Transverse colon (tissue), 4 donors: ENCODE measurements around the gene USP53.
"Not testable (repeated sequence)": the region's sequence is repeated elsewhere in the genome, so short reads cannot be mapped to it uniquely, and the experiment has no call there.

Source experiments
- POLR2A ChIP-seq: fragments of 450-650 bp; IDR thresholded peaks from one replicate; pipeline ENCODE4 v1.6.1; 2016; ENCODE audit warnings: antibody characterized with exemption, mild to moderate bottlenecking, moderate library complexity
- POLR2AphosphoS5 ChIP-seq, 3 donors: sonication (generic); formaldehyde crosslinking; IDR thresholded peaks; one replicate each; pipeline ENCODE4 v1.6.1; 2016; ENCODE audit warnings: antibody characterized with exemption in 3 of 3
- TF ChIP-seq, protein P1 (sequence below), 5 experiments: fragments of 200-600 bp in 3 of 5; fragments of 450-650 bp in 2 of 5; sonication (generic) in 3 of 5; IDR thresholded peaks; 1 replicate in 2 of 5; 2 replicates in 3 of 5; pipeline ENCODE4 v1.5.1; 2016 to 2017; ENCODE audit warnings: antibody characterized with exemption in 5 of 5, inconsistent platforms in 3 of 5, mild to moderate bottlenecking in 2 of 5, moderate library complexity in 1 of 5

DNA sequence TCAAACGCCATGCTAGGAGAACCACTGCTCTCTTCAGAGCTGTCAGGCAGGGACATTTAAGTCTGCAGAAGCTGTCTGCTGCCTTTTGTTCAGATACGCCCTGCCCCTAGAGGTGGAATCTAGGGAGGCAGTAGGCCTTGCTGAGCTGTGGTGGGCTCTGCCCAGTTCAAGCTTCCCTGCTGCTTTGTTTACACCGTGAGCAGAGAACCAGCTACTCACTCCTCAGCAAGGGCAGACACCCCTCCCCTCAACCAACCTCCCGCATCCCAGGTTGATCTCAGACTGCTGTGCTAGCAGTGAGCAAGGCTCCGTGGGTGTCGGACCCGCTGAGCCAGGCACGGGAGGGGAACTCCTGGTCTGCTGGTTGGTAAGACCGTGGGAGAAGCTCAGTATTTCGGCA, 42.7 kb downstream of the USP53 start:
- TF ChIP-seq, protein P1, sequence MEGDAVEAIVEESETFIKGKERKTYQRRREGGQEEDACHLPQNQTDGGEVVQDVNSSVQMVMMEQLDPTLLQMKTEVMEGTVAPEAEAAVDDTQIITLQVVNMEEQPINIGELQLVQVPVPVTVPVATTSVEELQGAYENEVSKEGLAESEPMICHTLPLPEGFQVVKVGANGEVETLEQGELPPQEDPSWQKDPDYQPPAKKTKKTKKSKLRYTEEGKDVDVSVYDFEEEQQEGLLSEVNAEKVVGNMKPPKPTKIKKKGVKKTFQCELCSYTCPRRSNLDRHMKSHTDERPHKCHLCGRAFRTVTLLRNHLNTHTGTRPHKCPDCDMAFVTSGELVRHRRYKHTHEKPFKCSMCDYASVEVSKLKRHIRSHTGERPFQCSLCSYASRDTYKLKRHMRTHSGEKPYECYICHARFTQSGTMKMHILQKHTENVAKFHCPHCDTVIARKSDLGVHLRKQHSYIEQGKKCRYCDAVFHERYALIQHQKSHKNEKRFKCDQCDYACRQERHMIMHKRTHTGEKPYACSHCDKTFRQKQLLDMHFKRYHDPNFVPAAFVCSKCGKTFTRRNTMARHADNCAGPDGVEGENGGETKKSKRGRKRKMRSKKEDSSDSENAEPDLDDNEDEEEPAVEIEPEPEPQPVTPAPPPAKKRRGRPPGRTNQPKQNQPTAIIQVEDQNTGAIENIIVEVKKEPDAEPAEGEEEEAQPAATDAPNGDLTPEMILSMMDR (IDR thresholded peaks at IDR 0.05) = not testable (repeated sequence)
- not testable (repeated sequence) for TF ChIP-seq POLR2A; POLR2AphosphoS5 (IDR thresholded peaks at IDR 0.05)
